Erythroblast (primary cell): ENCODE data around the gene IFT172.
A peak's percentile ranks its signal among the peaks of the same experiment; 100 is the strongest.

Experiments
- GATA1 ChIP-seq: IDR thresholded peaks from 2 replicates; pipeline ENCODE4 v1.6.1; 2011; ENCODE audit warnings: low read depth, mild to moderate bottlenecking, control low read depth, low read length, moderate library complexity
- POLR2A ChIP-seq: IDR thresholded peaks from 2 replicates; pipeline ENCODE4 v1.6.1; 2011; ENCODE audit warnings: mild to moderate bottlenecking, low read length

- TF ChIP-seq POLR2A (peak; percentile 74), GATA1 (peak; percentile 48)
These were observed 48.2 kb downstream of the IFT172 start for GRCh38 chr2:27441226-27441926.
